Type B pancreatic cell (in vitro differentiated cells): ENCODE measurements around the gene DEFB119. TPM values are rescaled to one million over a fixed set of nuclear protein-coding genes. Genes with fewer than 3 reads are reported as not detected.
"Not testable (repeated sequence)": the region's sequence is repeated elsewhere in the genome, so short reads cannot be mapped to it uniquely, and the experiment has no call there.

ENCODE experiments used
- DNase-seq: peaks from one replicate; pipeline ENCODE4 v3.0.0; 2021; ENCODE audit warnings: mixed read lengths; ENCODE audit not compliant: unreplicated experiment; ENCODE audit errors: extremely low spot score
- H3K27ac Mint-ChIP-seq: 2 replicates; pipeline ENCODE4 v1.8.0; 2021; ENCODE audit warnings: mild to moderate bottlenecking, mixed read lengths
- H3K27me3 Mint-ChIP-seq: 2 replicates; pipeline ENCODE4 v1.8.0; 2021; ENCODE audit warnings: mixed read lengths
- H3K36me3 Mint-ChIP-seq: 2 replicates; pipeline ENCODE4 v1.8.0; 2021; ENCODE audit warnings: mixed read lengths
- H3K4me1 Mint-ChIP-seq: one replicate; pipeline ENCODE4 v1.8.0; 2021; ENCODE audit warnings: mixed read lengths; ENCODE audit not compliant: unreplicated experiment
- H3K4me3 Mint-ChIP-seq: 2 replicates; pipeline ENCODE4 v1.8.0; 2021; ENCODE audit warnings: mild to moderate bottlenecking, mixed read lengths
- H3K9me3 Mint-ChIP-seq: 2 replicates; pipeline ENCODE4 v1.8.0; 2021; ENCODE audit warnings: mixed read lengths
- long read RNA-seq: library from polyadenylated mRNA; unstranded; transcript quantifications from one replicate; pipeline ENCODE4 v2.0.0, GENCODE V29; 2020
- total RNA-seq: library from RNA; stranded (reverse); gene quantifications from 2 replicates; pipeline ENCODE4 v1.2.1, GENCODE V29; 2021; ENCODE audit warnings: low replicate concordance
- TF ChIP-seq, protein P1 (sequence below): fragments of 200-600 bp; sonication (generic); conservative IDR thresholded peaks from 2 replicates; pipeline ENCODE4 v1.5.0; 2021; ENCODE audit warnings: antibody characterized with exemption, mild to moderate bottlenecking

The DEFB119 gene, protein sequence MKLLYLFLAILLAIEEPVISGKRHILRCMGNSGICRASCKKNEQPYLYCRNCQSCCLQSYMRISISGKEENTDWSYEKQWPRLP
- not detected in 2 replicates for total RNA-seq
- long read RNA-seq: 0 reads

DNA sequence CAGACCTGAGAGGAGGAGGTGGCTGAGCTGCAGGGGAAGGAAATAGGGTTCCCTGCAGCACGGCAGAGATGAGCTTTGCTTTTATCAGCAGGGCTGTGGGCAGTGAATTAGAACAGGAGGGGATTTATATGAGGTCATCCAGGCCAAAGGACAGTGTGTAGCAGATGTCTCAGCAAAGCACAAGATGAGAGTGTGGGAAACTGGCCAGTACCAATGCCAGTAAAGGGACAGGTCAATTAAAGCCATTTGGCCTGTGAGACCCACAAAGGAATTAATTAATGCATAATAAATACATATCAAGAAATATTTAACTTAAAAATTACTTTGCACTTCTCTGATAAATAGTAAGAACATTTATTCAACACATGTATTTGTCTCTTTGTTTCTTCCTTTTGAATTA is at the start of gene DEFB119:
Gene DEFB119 (minus strand): TSS at position 101 of the 400 bp plus-strand sequence. CDS start 107 bp downstream, outside the sequence.
- H3K9me3 Mint-ChIP-seq: peaks cover 18% of the 10 kb centered on the region

DNA sequence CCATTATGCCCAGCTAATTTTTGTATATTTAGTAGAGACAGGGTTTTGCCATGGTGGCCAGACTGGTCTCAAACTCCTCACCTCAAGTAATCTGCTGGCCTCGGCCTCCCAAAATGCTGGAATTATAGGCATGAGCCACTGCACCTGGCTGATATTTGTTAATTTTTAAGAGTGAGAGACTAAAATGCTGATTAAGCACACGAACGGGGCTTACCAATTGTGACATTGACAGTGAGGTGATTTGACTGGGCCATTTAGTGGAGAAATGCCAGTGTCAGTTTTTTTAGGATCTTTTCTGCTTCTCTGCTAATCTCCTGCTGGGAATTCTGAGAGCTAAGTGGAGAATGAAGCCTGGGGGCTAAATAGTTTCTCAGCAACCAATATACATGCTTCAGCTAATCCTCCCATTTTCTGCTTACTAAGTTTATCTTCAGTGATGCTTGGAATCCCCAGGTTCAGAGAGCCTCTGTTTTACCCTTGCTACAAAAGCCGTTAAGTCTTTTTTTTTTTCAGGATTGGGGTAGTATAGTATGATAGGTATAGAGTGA is 40.3 kb upstream of the DEFB119 start:
- no peaks in the 10 kb centered on the region for H3K36me3 Mint-ChIP-seq
- DNase-seq: no peak
- H3K27me3 Mint-ChIP-seq: no peaks in the 10 kb centered on the region
- no peaks in the 10 kb centered on the region for H3K9me3 Mint-ChIP-seq
- TF ChIP-seq, protein P1, sequence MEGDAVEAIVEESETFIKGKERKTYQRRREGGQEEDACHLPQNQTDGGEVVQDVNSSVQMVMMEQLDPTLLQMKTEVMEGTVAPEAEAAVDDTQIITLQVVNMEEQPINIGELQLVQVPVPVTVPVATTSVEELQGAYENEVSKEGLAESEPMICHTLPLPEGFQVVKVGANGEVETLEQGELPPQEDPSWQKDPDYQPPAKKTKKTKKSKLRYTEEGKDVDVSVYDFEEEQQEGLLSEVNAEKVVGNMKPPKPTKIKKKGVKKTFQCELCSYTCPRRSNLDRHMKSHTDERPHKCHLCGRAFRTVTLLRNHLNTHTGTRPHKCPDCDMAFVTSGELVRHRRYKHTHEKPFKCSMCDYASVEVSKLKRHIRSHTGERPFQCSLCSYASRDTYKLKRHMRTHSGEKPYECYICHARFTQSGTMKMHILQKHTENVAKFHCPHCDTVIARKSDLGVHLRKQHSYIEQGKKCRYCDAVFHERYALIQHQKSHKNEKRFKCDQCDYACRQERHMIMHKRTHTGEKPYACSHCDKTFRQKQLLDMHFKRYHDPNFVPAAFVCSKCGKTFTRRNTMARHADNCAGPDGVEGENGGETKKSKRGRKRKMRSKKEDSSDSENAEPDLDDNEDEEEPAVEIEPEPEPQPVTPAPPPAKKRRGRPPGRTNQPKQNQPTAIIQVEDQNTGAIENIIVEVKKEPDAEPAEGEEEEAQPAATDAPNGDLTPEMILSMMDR: no peak
- H3K4me1 Mint-ChIP-seq: no peaks in the 10 kb centered on the region
- H3K4me3 Mint-ChIP-seq: no peak overlapping the region
- H3K27ac Mint-ChIP-seq: no peak overlapping the region

More for the DNA sequence above, at the start of gene DEFB119:
- no peaks in the 10 kb centered on the region for H3K36me3 Mint-ChIP-seq
- no peaks in the 10 kb centered on the region for H3K4me1 Mint-ChIP-seq
- DNase-seq: no peak
- H3K27ac Mint-ChIP-seq: no peak within 1 kb of the TSS
- no peak within 1 kb of the TSS for H3K4me3 Mint-ChIP-seq
- H3K27me3 Mint-ChIP-seq: no peaks in the 10 kb centered on the region
- TF ChIP-seq, protein P1: no peak

DNA sequence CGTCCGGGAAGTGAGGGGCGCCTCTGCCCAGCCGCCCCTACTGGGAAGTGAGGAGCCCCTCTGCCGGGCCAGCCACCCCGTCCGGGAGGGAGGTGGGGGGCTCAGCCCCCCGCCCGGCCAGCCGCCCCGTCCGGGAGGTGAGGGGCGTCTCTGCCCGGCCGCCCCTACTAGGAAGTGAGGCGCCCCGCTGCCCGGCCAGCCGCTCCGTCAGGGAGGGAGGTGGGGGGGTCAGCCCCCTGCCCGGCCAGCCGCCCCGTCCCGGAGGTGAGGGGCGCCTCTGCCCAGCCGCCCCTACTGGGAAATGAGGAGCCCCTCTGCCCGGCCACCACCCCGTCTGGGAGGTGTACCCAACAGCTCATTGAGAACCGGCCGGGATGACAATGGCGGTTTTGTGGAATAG is 37.2 kb upstream of the DEFB119 start:
- not testable (repeated sequence) for H3K27ac Mint-ChIP-seq, DNase-seq, H3K4me1 Mint-ChIP-seq, H3K4me3 Mint-ChIP-seq, H3K27me3 Mint-ChIP-seq, H3K9me3 Mint-ChIP-seq, H3K36me3 Mint-ChIP-seq

DNA sequence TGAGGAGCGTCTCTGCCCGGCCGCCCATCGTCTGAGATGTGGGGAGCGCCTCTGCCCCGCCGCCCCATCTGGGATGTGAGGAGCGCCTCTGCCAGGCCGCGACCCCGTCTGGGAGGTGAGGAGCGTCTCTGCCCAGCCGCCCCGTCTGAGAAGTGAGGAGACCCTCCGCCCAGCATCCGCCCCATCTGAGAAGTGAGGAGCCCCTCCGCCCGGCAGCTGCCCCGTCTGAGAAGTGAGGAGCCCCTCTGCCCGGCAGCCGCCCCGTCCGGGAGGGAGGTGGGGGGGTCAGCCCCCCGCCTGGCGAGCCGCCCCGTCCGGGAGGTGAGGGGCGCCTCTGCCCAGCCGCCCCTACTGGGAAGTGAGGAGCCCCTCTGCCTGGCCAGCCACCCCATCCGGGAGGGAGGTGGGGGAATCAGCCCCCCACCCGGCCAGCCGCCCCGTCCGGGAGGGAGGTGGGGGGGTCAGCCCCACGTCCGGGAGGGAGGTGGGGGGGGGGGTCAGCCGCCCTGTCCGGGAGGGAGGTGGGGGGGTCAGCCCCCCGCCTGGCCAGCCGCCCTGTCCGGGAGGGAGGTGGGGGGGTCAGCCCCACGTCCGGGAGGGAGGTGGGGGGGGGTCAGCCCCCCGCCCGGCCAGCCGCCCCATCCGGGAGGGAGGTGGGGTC is 36.6 kb upstream of the DEFB119 start:
- not testable (repeated sequence) for H3K27ac Mint-ChIP-seq, H3K9me3 Mint-ChIP-seq, H3K36me3 Mint-ChIP-seq, H3K4me1 Mint-ChIP-seq, H3K4me3 Mint-ChIP-seq, H3K27me3 Mint-ChIP-seq, DNase-seq

DNA sequence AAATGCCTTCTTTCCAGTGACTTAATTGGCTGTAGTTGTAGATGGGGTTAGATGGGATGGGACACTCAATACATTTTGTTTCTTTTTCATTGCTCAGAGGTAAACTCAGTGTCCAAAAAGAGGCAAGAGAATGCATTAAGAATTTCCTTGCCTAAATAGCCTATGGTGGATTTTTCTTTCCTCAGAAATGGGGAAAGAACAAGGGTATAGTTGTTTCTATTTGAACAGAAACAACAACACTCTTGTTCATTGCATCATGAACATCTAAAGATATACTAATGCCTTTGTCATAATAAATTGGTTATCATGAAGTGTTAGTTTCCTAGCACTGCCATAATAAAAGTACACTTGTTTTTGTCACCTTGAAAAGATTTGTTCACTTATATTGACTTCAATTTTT is 35.4 kb upstream of the DEFB119 start:
- TF ChIP-seq, protein P1: no peak
- DNase-seq: no peak
- H3K9me3 Mint-ChIP-seq: no peaks in the 10 kb centered on the region
- H3K4me3 Mint-ChIP-seq: no peak overlapping the region
- H3K27me3 Mint-ChIP-seq: no peaks in the 10 kb centered on the region
- no peaks in the 10 kb centered on the region for H3K36me3 Mint-ChIP-seq
- H3K27ac Mint-ChIP-seq: no peak overlapping the region
- no peaks in the 10 kb centered on the region for H3K4me1 Mint-ChIP-seq

DNA sequence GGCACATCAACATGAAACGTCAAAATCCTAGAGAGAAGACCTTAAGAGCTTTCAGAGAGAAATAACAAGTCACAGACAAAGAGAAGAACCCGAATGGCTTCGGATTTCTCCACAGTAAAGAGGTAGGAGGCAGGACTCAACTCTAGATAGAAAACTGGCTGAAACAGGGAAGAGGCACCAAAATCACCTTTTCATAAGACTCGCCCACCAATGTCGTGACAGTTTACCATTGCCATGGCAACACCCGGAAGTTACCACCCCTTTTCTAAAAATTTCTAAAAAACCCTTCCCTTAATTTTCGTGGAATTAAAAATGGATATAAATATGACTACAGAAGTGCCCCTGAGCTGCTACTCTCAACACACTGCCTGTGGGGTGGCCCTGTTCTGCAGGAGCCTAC is 27.9 kb upstream of the DEFB119 start:
- DNase-seq: no peak
- Mint-ChIP-seq H3K27ac (no peak overlapping the region), H3K4me1 (no peaks in the 10 kb centered on the region), H3K27me3 (no peaks in the 10 kb centered on the region), H3K9me3 (peaks cover 10% of the 10 kb centered on the region), H3K4me3 (no peak overlapping the region), H3K36me3 (no peaks in the 10 kb centered on the region)
- TF ChIP-seq, protein P1: no peak
